A549 (cell line): Measurements from ENCODE around the gene NTN1.

Experiments used
- HOXA7 ChIP-seq: fragments of 250-450 bp; sonication (Bioruptor Pico); IDR thresholded peaks from 2 replicates; pipeline ENCODE4 v1.5.0; 2020; ENCODE audit warnings: mild to moderate bottlenecking, moderate library complexity
- JUN ChIP-seq, 2 experiments: fragments of >200 bp; sonication (Bioruptor Twin); formaldehyde crosslinking; IDR thresholded peaks; 2 replicates in 1 of 2; 3 replicates in 1 of 2; pipeline ENCODE4 v1.6.1; 2016 to 2017
- MYC ChIP-seq: IDR thresholded peaks from 2 replicates; pipeline ENCODE4 v1.6.1; 2012; ENCODE audit warnings: mild to moderate bottlenecking, inconsistent platforms, low read length, improper control_type of control experiment, borderline replicate concordance
- POLR2A ChIP-seq: IDR thresholded peaks from 2 replicates; pipeline ENCODE4 v1.6.1; 2012; ENCODE audit warnings: mild to moderate bottlenecking, low read length
- TP53 ChIP-seq: fragments of 250-450 bp; sonication (Bioruptor Pico); IDR thresholded peaks from 2 replicates; pipeline ENCODE4 v1.5.0; 2021; ENCODE audit warnings: mild to moderate bottlenecking, moderate library complexity
- TF ChIP-seq, protein P1 (sequence below): fragments of >200 bp; sonication (Bioruptor Twin); formaldehyde crosslinking; IDR thresholded peaks from 3 replicates; pipeline ENCODE4 v1.5.1; 2016
- TF ChIP-seq, protein P2 (sequence below): fragments of >200 bp; sonication (Bioruptor Twin); formaldehyde crosslinking; IDR thresholded peaks from 3 replicates; pipeline ENCODE4 v1.6.1; 2016
- TF ChIP-seq, protein P3 (sequence below): IDR thresholded peaks from 2 replicates; pipeline ENCODE4 v1.6.1; 2012; ENCODE audit warnings: low read depth, borderline replicate concordance

DNA sequence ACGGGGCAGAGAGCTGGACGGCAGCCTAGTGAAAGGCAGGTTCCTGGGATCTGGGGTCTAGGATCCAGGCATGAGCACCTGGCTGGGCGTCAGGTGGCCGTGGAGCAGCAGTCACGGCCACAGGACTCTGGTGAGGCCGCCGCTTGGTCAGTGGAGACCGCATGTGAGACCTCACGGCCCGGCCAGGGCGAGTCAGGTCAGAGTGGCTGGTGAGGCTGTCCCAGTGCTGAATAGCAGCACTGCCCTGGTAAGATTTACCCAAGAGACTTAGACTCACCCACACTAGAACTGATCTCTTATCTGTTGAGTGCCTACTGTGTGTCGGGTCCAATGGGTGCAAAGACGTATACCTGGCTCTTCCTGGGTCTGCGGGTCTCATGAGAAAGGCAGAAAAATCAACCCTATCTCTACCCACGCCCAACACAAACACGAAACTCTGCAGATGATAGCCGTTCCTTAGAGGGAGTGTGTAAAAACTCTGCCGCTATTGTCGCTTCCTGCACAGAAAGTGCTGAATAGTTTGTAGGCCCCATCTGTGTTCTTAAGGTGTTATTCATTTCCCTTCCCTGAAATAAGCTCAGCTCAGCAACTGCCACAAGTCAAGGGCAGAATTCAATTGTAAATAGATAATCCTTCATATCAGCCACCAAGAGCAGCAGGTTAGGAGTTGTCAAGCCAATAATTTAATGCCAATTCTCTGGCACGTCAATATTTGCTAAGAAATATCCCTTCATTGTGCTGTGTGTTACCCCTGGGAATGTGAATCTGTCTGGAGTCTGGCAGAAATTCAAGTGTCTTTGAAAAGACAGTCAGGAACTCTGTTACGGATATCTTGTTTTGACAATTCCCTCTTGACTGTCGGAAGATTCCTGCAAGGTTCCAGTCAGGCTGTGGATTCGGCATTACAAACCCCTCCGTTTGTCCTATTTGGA, 240.0 kb downstream of the NTN1 start:
- TF ChIP-seq TP53 (CRISPR knock-in tag) (no peak), MYC (no peak), POLR2A (no peak), JUN (IDR thresholded peaks at IDR 0.05) (no peak), HOXA7 (no peak)
- TF ChIP-seq, protein P1, sequence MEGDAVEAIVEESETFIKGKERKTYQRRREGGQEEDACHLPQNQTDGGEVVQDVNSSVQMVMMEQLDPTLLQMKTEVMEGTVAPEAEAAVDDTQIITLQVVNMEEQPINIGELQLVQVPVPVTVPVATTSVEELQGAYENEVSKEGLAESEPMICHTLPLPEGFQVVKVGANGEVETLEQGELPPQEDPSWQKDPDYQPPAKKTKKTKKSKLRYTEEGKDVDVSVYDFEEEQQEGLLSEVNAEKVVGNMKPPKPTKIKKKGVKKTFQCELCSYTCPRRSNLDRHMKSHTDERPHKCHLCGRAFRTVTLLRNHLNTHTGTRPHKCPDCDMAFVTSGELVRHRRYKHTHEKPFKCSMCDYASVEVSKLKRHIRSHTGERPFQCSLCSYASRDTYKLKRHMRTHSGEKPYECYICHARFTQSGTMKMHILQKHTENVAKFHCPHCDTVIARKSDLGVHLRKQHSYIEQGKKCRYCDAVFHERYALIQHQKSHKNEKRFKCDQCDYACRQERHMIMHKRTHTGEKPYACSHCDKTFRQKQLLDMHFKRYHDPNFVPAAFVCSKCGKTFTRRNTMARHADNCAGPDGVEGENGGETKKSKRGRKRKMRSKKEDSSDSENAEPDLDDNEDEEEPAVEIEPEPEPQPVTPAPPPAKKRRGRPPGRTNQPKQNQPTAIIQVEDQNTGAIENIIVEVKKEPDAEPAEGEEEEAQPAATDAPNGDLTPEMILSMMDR = no peak
- TF ChIP-seq, protein P2, sequence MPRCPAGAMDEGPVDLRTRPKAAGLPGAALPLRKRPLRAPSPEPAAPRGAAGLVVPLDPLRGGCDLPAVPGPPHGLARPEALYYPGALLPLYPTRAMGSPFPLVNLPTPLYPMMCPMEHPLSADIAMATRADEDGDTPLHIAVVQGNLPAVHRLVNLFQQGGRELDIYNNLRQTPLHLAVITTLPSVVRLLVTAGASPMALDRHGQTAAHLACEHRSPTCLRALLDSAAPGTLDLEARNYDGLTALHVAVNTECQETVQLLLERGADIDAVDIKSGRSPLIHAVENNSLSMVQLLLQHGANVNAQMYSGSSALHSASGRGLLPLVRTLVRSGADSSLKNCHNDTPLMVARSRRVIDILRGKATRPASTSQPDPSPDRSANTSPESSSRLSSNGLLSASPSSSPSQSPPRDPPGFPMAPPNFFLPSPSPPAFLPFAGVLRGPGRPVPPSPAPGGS = no peak
- TF ChIP-seq, protein P3, sequence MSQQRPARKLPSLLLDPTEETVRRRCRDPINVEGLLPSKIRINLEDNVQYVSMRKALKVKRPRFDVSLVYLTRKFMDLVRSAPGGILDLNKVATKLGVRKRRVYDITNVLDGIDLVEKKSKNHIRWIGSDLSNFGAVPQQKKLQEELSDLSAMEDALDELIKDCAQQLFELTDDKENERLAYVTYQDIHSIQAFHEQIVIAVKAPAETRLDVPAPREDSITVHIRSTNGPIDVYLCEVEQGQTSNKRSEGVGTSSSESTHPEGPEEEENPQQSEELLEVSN = no peak
